PC-3 (cell line): ENCODE results near the gene C9orf57. TPM values are rescaled to one million over a fixed set of nuclear protein-coding genes. Genes with fewer than 3 reads are reported as not detected.

ENCODE experiments used
- ATAC-seq: fragments of 200-7000 bp; cut with Tn5 transposase; 2 replicates; pipeline ENCODE4 v1.9.1; 2020; ENCODE audit warnings: mild to moderate bottlenecking, moderate library complexity
- BruUV-seq: library from RNA; stranded (reverse); fragments of 400-500 nt; replicated peaks from 2 replicates; lab custom pipeline; 2021; lab: Mats Ljungman, UMichigan
- CTCF ChIA-PET: fragments of 300-600 bp; sonication (Branson Sonifier 250); formaldehyde crosslinking; loops from one replicate; lab custom pipeline; 2022; ENCODE audit warnings: antibody characterized with exemption; lab: Charles Lee
- POLR2A ChIA-PET: fragments of 300-600 bp; sonication (Branson Sonifier 250); formaldehyde crosslinking; loops from one replicate; lab custom pipeline; 2022; ENCODE audit warnings: antibody characterized with exemption; ENCODE audit not compliant: unreplicated experiment; lab: Charles Lee
- DNase-seq: peaks from one replicate; pipeline ENCODE4 v3.0.0-alpha.2; 2015
- H2AFZ ChIP-seq: fragments of 300-600 bp; sonication (generic); 2 replicates; pipeline ENCODE4 v1.6.0; 2016; ENCODE audit warnings: antibody characterized with exemption, low read length
- H3F3A ChIP-seq: fragments of 300-600 bp; sonication (generic); one replicate; pipeline ENCODE4 v1.6.0; 2017; ENCODE audit warnings: antibody characterized with exemption, low read length, control low read depth, mild to moderate bottlenecking; ENCODE audit not compliant: unreplicated experiment
- H3K27ac ChIP-seq: fragments of 300-600 bp; sonication (generic); 2 replicates; pipeline ENCODE4 v1.5.1; 2016; ENCODE audit warnings: mild to moderate bottlenecking, low read length
- H3K27me3 ChIP-seq: fragments of 300-600 bp; sonication (generic); 2 replicates; pipeline ENCODE4 v1.6.1; 2016; ENCODE audit warnings: low read length, mixed read lengths
- H3K36me3 ChIP-seq: fragments of 300-600 bp; sonication (generic); 2 replicates; pipeline ENCODE4 v1.6.1; 2016; ENCODE audit warnings: low read depth, mixed run types, low read length, mixed read lengths
- H3K4me1 ChIP-seq: fragments of 300-600 bp; sonication (generic); 2 replicates; pipeline ENCODE4 v1.5.1; 2016; ENCODE audit warnings: low read length; ENCODE audit not compliant: insufficient read depth
- H3K4me2 ChIP-seq: fragments of 300-600 bp; sonication (generic); 2 replicates; pipeline ENCODE4 v1.6.0; 2016; ENCODE audit warnings: low read length
- H3K4me3 ChIP-seq: fragments of 300-600 bp; sonication (generic); 2 replicates; pipeline ENCODE4 v1.5.1; 2016; ENCODE audit warnings: mild to moderate bottlenecking, low read length, mixed read lengths
- H3K79me2 ChIP-seq: fragments of 300-600 bp; sonication (generic); 2 replicates; pipeline ENCODE4 v1.6.1; 2017; ENCODE audit warnings: low read length, mixed read lengths
- H3K9ac ChIP-seq: fragments of 300-600 bp; sonication (generic); 2 replicates; pipeline ENCODE4 v1.6.0; 2016; ENCODE audit warnings: mild to moderate bottlenecking, low read length
- H3K9me2 ChIP-seq: fragments of 300-600 bp; sonication (generic); replicated peaks from 2 replicates; pipeline ENCODE4 v1.6.1; 2016; ENCODE audit warnings: mixed run types, low read length, mixed read lengths
- H3K9me3 ChIP-seq: fragments of 300-600 bp; sonication (generic); 2 replicates; pipeline ENCODE4 v1.6.1; 2016; ENCODE audit warnings: low read length, mixed read lengths
- H4K20me1 ChIP-seq: fragments of 300-600 bp; sonication (generic); 2 replicates; pipeline ENCODE4 v1.6.1; 2016; ENCODE audit warnings: low read length, mixed read lengths
- CTCF ChIP-seq: fragments of 300-600 bp; sonication (generic); conservative IDR thresholded peaks from 2 replicates; pipeline ENCODE4 v1.5.1; 2017; ENCODE audit warnings: antibody characterized with exemption, low read depth, mild to moderate bottlenecking, low read length
- EZH2 ChIP-seq: fragments of 300-600 bp; sonication (generic); IDR thresholded peaks from one replicate; pipeline ENCODE4 v1.6.1; 2017; ENCODE audit warnings: antibody characterized with exemption, mild to moderate bottlenecking, low read length; ENCODE audit not compliant: unreplicated experiment
- EZH2phosphoT487 ChIP-seq: fragments of 300-600 bp; sonication (generic); IDR thresholded peaks from 2 replicates; pipeline ENCODE4 v1.6.1; 2018; ENCODE audit warnings: mild to moderate bottlenecking, antibody characterized with exemption, low read length, borderline replicate concordance
- intact Hi-C: fragments of 100-400 bp; cut with micrococcal nuclease; formaldehyde crosslinking; loops from 2 replicates; pipeline ENCODE4 v1.9.0; 2023
- total RNA-seq: library from RNA; depleted of rRNA; stranded (reverse); fragments of >200 nt; gene quantifications from 2 replicates; pipeline ENCODE4 v1.2.3, GENCODE V29; 2014

The C9orf57 gene
- total RNA-seq, 1 experiment from 2014 or later = not detected

GRCh38 chr9:72030767-72031166 is 29.6 kb downstream of the C9orf57 start:
- DNase-seq (no peak), ATAC-seq (no peak)
- CTCF ChIA-PET = no interaction called here
- intact Hi-C loops = no loop called here
- POLR2A ChIA-PET = no interaction called here
- TF ChIP-seq EZH2 (no peak), CTCF (no peak), EZH2phosphoT487 (no peak)
- Histone ChIP-seq H3K4me3 (no peak overlapping the region), H3F3A (no peaks in the 10 kb centered on the region), H3K9ac (no peak overlapping the region), H3K27ac (no peak overlapping the region), H3K4me1 (no peaks in the 10 kb centered on the region), H3K79me2 (no peaks in the 10 kb centered on the region), H2AFZ (no peak overlapping the region), H3K9me2 (no peaks in the 10 kb centered on the region), H3K9me3 (no peaks in the 10 kb centered on the region), H3K4me2 (no peak overlapping the region), H4K20me1 (no peaks in the 10 kb centered on the region), H3K27me3 (no peaks in the 10 kb centered on the region), H3K36me3 (no peaks in the 10 kb centered on the region)
- BruUV-seq = no TSS peak

GRCh38 chr9:72029986-72030385 is 30.4 kb downstream of the C9orf57 start:
- Histone ChIP-seq H2AFZ (no peak overlapping the region), H3F3A (no peaks in the 10 kb centered on the region), H3K4me2 (no peak overlapping the region), H3K79me2 (no peaks in the 10 kb centered on the region), H4K20me1 (no peaks in the 10 kb centered on the region), H3K4me1 (no peaks in the 10 kb centered on the region), H3K9me3 (no peaks in the 10 kb centered on the region), H3K4me3 (no peak overlapping the region), H3K9ac (no peak overlapping the region), H3K36me3 (no peaks in the 10 kb centered on the region), H3K27ac (no peak overlapping the region), H3K9me2 (no peaks in the 10 kb centered on the region), H3K27me3 (no peaks in the 10 kb centered on the region)
- intact Hi-C loops = loop anchor here (10.0 kb wide), 1 partner anchor 115 kb away; the partner anchor contains the start of genes ABHD17B and C9orf85
- BruUV-seq = no TSS peak
- TF ChIP-seq EZH2phosphoT487 (no peak), EZH2 (no peak), CTCF (no peak)
- CTCF ChIA-PET = no interaction called here
- DNase-seq = no peak
- ATAC-seq = no peak
- POLR2A ChIA-PET = no interaction called here

GRCh38 chr9:72025906-72026305 is 34.5 kb downstream of the C9orf57 start:
- Histone ChIP-seq H4K20me1 (no peaks in the 10 kb centered on the region), H3K9me3 (no peaks in the 10 kb centered on the region), H3K9me2 (no peaks in the 10 kb centered on the region), H3K36me3 (no peaks in the 10 kb centered on the region), H3K4me2 (no peak overlapping the region), H3K27me3 (no peaks in the 10 kb centered on the region), H2AFZ (no peak overlapping the region), H3K4me3 (no peak overlapping the region), H3K79me2 (no peaks in the 10 kb centered on the region), H3K27ac (no peak overlapping the region), H3K4me1 (peaks cover 8% of the 10 kb centered on the region; the same call in 1 of the 2 replicates), H3F3A (no peaks in the 10 kb centered on the region), H3K9ac (no peak overlapping the region)
- no peak for ATAC-seq
- no TSS peak for BruUV-seq
- DNase-seq = no peak
- ChIA-PET POLR2A (no interaction called here), CTCF (interaction anchor here (0.7 kb wide), 1 partner anchor 251 kb away, joined by 4 read pairs; no protein-coding TSS in a partner anchor)
- TF ChIP-seq CTCF (no peak), EZH2phosphoT487 (no peak), EZH2 (no peak)
- intact Hi-C loops = loop anchor here (10.0 kb wide), 1 partner anchor 111 kb away; the partner anchor contains the start of genes ABHD17B and C9orf85
